Mesenchymal stem cell (in vitro differentiated cells and primary cell): Measurements from ENCODE around the gene TTLL1.
"Not testable (repeated sequence)": the region's sequence is repeated elsewhere in the genome, so short reads cannot be mapped to it uniquely, and the experiment has no call there.

Source experiments
- DNase-seq: peaks from one replicate; pipeline ENCODE4 v3.0.0-alpha.2; 2013
- H2AFZ ChIP-seq: one replicate; pipeline ENCODE4 v1.6.1; 2013; ENCODE audit warnings: low read depth, mild to moderate bottlenecking, control low read depth, inconsistent platforms, low read length, moderate library complexity
- H2AK5ac ChIP-seq: 2 replicates; pipeline ENCODE4 v1.6.1; 2013; ENCODE audit warnings: low read length, moderate library complexity, mild to moderate bottlenecking, inconsistent platforms; ENCODE audit not compliant: severe bottlenecking
- H2BK120ac ChIP-seq: one replicate; pipeline ENCODE4 v1.6.1; 2013; ENCODE audit warnings: low read depth, mild to moderate bottlenecking, inconsistent platforms, low read length, moderate library complexity
- H2BK12ac ChIP-seq, 2 experiments: one replicate each; pipeline ENCODE4 v1.6.1; 2013; ENCODE audit warnings: inconsistent platforms in 2 of 2, low read length in 2 of 2, mild to moderate bottlenecking in 2 of 2, moderate library complexity in 2 of 2, control low read depth in 1 of 2
- H2BK15ac ChIP-seq: one replicate; pipeline ENCODE4 v1.6.1; 2013; ENCODE audit warnings: mild to moderate bottlenecking, low read depth, inconsistent platforms; ENCODE audit not compliant: poor library complexity, severe bottlenecking
- H2BK5ac ChIP-seq: 2 replicates; pipeline ENCODE4 v1.6.1; 2013; ENCODE audit warnings: low read depth, mild to moderate bottlenecking, low read length, control low read depth, inconsistent platforms; ENCODE audit not compliant: poor library complexity, severe bottlenecking
- H3K14ac ChIP-seq, 2 experiments: one replicate each; pipeline ENCODE4 v1.6.1; 2013; ENCODE audit warnings: inconsistent platforms in 2 of 2, low read length in 2 of 2, control low read depth in 1 of 2, mild to moderate bottlenecking in 1 of 2, moderate library complexity in 1 of 2
- H3K18ac ChIP-seq, 2 experiments: one replicate each; pipeline ENCODE4 v1.6.1; 2013; ENCODE audit warnings: inconsistent platforms in 2 of 2, low read length in 2 of 2, control low read depth in 1 of 2, low read depth in 1 of 2, mild to moderate bottlenecking in 1 of 2
- H3K23ac ChIP-seq, 2 experiments: one replicate each; pipeline ENCODE4 v1.6.1; 2013; ENCODE audit warnings: inconsistent platforms in 2 of 2, low read length in 2 of 2, mild to moderate bottlenecking in 2 of 2, moderate library complexity in 2 of 2, control low read depth in 1 of 2
- H3K27ac ChIP-seq: 2 replicates; pipeline ENCODE4 v1.5.1; 2013; ENCODE audit warnings: mild to moderate bottlenecking, moderate library complexity, low read length, control low read depth, inconsistent platforms; ENCODE audit not compliant: poor library complexity, severe bottlenecking
- H3K27me3 ChIP-seq, 2 experiments: 2 replicates each; pipeline versions ENCODE4 v1.6.1 to v1.7.0; 2013; ENCODE audit warnings: low read length in 2 of 2, mild to moderate bottlenecking in 2 of 2, moderate library complexity in 2 of 2, control low read depth in 1 of 2, inconsistent platforms in 1 of 2; ENCODE audit not compliant: control insufficient read depth in 1 of 2, insufficient read depth in 1 of 2
- H3K36me3 ChIP-seq, 2 experiments: 2 replicates each; pipeline versions ENCODE4 v1.6.1 to v1.7.0; 2013; ENCODE audit warnings: low read length in 2 of 2, control low read depth in 1 of 2, inconsistent platforms in 1 of 2, low read depth in 1 of 2, mild to moderate bottlenecking in 1 of 2; ENCODE audit not compliant: insufficient read depth in 2 of 2, control insufficient read depth in 1 of 2
- H3K4ac ChIP-seq, 2 experiments: one replicate each; pipeline ENCODE4 v1.6.1; 2013; ENCODE audit warnings: inconsistent platforms in 2 of 2, low read length in 2 of 2, mild to moderate bottlenecking in 2 of 2, moderate library complexity in 2 of 2, control low read depth in 1 of 2, low read depth in 1 of 2
- H3K4me1 ChIP-seq: 2 replicates; pipeline ENCODE4 v1.6.1; 2013; ENCODE audit warnings: low read depth, low read length, control low read depth; ENCODE audit not compliant: control insufficient read depth, insufficient read depth
- H3K4me2 ChIP-seq: 2 replicates; pipeline ENCODE4 v1.6.1; 2013; ENCODE audit warnings: low read length, mild to moderate bottlenecking, inconsistent platforms; ENCODE audit not compliant: poor library complexity, severe bottlenecking
- H3K4me3 ChIP-seq, 2 experiments: 2 replicates each; pipeline versions ENCODE4 v1.5.1 to v1.7.0; 2013; ENCODE audit warnings: low read length in 2 of 2, mild to moderate bottlenecking in 2 of 2, control low read depth in 1 of 2, low read depth in 1 of 2; ENCODE audit not compliant: insufficient read depth in 1 of 2
- H3K79me1 ChIP-seq: replicated peaks from 2 replicates; pipeline ENCODE4 v1.6.1; 2013; ENCODE audit warnings: mild to moderate bottlenecking, control low read depth, low read length, inconsistent platforms; ENCODE audit not compliant: poor library complexity, severe bottlenecking
- H3K9ac ChIP-seq: 2 replicates; pipeline ENCODE4 v1.7.0; 2013; ENCODE audit warnings: mild to moderate bottlenecking, low read length, moderate library complexity
- H3K9me3 ChIP-seq: 2 replicates; pipeline ENCODE4 v1.7.0; 2013; ENCODE audit warnings: mild to moderate bottlenecking, low read length; ENCODE audit not compliant: control insufficient read depth
- H4K8ac ChIP-seq: one replicate; pipeline ENCODE4 v1.6.1; 2013; ENCODE audit warnings: inconsistent platforms, mild to moderate bottlenecking, low read length, moderate library complexity
- H4K91ac ChIP-seq: one replicate; pipeline ENCODE4 v1.6.1; 2013; ENCODE audit warnings: mild to moderate bottlenecking, low read length, inconsistent platforms
- WGBS: methylation state at CpG from one replicate; pipeline ENCODE4 v1.1.7; 2013; ENCODE audit warnings: mixed read lengths; 5-methylcytosine and 5-hydroxymethylcytosine counted together

The TTLL1 gene

GRCh38 chr22:43016150-43016549, 73.0 kb downstream of the TTLL1 start:
- H2AK5ac ChIP-seq, H3K18ac ChIP-seq, H3K4me2 ChIP-seq, H3K27ac ChIP-seq, H2BK12ac ChIP-seq, H3K14ac ChIP-seq, H3K9ac ChIP-seq, DNase-seq, H3K79me1 ChIP-seq, H3K4ac ChIP-seq, H3K27me3 ChIP-seq, H3K23ac ChIP-seq, H3K36me3 ChIP-seq, H2AFZ ChIP-seq, H2BK5ac ChIP-seq, H3K4me3 ChIP-seq, H3K9me3 ChIP-seq, H2BK15ac ChIP-seq, H4K8ac ChIP-seq, H2BK120ac ChIP-seq, H4K91ac ChIP-seq: not testable (repeated sequence)
- H3K4me1 ChIP-seq, result peaks cover 21% of the 10 kb centered on the region
- 95% methylated on average over 5 of the region's 5 CpGs for WGBS

- no peak for DNase-seq
- WGBS, result 33% methylated on average over 4 of the region's 5 CpGs
- no peak overlapping the region for H2BK120ac ChIP-seq
- H3K4ac ChIP-seq, result peak overlapping the region in 1 of 2 experiments; percentile 47
- no peak overlapping the region for H2BK5ac ChIP-seq
- H2AK5ac ChIP-seq, result no peak overlapping the region
- peak overlapping the region; percentile 6 to 18 for H3K18ac ChIP-seq
- no peaks in the 10 kb centered on the region for H3K27me3 ChIP-seq
- no peak overlapping the region for H3K14ac ChIP-seq
- no peaks in the 10 kb centered on the region for H3K9me3 ChIP-seq
- no peak overlapping the region for H3K27ac ChIP-seq
- H3K4me2 ChIP-seq, result peak overlapping the region; percentile 34
- no peak overlapping the region for H4K91ac ChIP-seq
- no peak overlapping the region for H4K8ac ChIP-seq
- peak overlapping the region; percentile 42 for H2AFZ ChIP-seq
- H3K4me3 ChIP-seq, result peak overlapping the region in 1 of 2 experiments; percentile 93
- no peaks in the 10 kb centered on the region for H3K79me1 ChIP-seq
- H3K23ac ChIP-seq, result no peak overlapping the region
- H3K9ac ChIP-seq, result peak overlapping the region; percentile 89
- H2BK12ac ChIP-seq, result peak overlapping the region in 1 of 2 experiments; percentile 55
- no peaks in the 10 kb centered on the region for H3K36me3 ChIP-seq
- H3K4me1 ChIP-seq, result peaks cover 21% of the 10 kb centered on the region
- H2BK15ac ChIP-seq, result no peak overlapping the region
These were observed 73.5 kb downstream of the TTLL1 start for GRCh38 chr22:43015677-43016042.

DNA sequence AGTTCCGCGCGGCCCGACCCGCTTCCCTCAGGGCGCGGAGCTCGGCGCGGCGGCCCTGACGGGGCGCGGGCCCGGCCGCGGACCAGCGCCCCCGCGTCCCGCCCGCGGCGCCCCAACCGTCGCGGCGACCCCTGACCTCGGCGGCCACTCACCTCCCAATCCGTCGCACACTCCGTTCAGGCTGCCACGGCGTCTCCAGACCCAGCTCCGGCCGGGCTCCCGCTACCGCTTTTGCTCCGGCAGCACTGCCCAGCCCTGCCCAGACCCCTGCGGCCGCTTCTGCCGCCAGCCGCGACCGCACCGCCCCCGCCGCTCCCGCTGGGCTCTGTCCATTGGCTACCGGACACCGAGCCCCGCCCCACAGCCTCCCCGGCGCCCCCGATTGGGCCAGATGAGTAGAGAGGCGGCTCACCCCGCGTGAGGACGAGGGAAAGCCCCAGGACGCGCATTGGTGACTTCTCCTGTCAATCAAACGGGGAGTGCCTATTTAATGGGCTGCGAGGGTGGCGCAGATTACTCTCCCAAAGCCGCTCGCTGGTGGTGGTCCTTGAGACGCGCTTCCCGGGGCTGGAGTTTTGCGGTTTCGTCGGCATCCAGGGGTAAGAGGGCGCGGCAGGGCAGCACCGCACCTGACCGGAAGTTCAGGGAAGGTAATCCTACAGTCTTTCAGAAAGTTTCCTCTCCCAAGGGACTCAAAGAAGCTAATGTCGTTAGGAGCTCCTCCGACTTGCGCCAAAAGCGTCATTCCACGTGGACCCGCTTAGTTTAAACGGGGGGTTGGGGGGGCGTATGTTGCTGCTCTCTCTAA, 74.1 kb downstream of the TTLL1 start, which contains the start of gene PACSIN2:
Gene PACSIN2, minus strand, starts transcription at position 281 of the 808 bp plus-strand sequence. CDS start 103,069 bp downstream, outside the sequence.
- Histone ChIP-seq H3K79me1 (no peaks in the 10 kb centered on the region), H3K18ac (peak within 1 kb of the TSS; percentile 63 to 91), H2BK5ac (peak within 1 kb of the TSS; percentile 75), H3K4me1 (peaks cover 21% of the 10 kb centered on the region), H3K9ac (peak within 1 kb of the TSS; percentile 89), H2AK5ac (no peak within 1 kb of the TSS), H2BK12ac (peak within 1 kb of the TSS in 1 of 2 experiments; percentile 55), H3K27ac (no peak within 1 kb of the TSS), H2BK15ac (peak within 1 kb of the TSS; percentile 52), H3K4ac (peak within 1 kb of the TSS; percentile 47 to 67), H3K27me3 (no peaks in the 10 kb centered on the region), H3K4me2 (peak within 1 kb of the TSS; percentile 74), H3K14ac (peak within 1 kb of the TSS in 1 of 2 experiments; percentile 89), H2AFZ (peak within 1 kb of the TSS; percentile 43), H2BK120ac (peak within 1 kb of the TSS; percentile 71), H3K9me3 (no peaks in the 10 kb centered on the region), H3K36me3 (no peaks in the 10 kb centered on the region), H4K8ac (peak within 1 kb of the TSS; percentile 66), H3K23ac (no peak within 1 kb of the TSS), H3K4me3 (peak within 1 kb of the TSS; percentile 83 to 93), H4K91ac (peak within 1 kb of the TSS; percentile 71)
- DNase-seq, result peak; percentile 99
- WGBS, result under 1% methylated on average over 70 of the region's 85 CpGs

GRCh38 chr22:43014316-43014868, 74.8 kb downstream of the TTLL1 start:
- Histone ChIP-seq H3K23ac (no peak overlapping the region), H4K8ac (peak overlapping the region; percentile 62), H3K9ac (peak overlapping the region; percentile 88), H4K91ac (no peak overlapping the region), H3K27me3 (no peaks in the 10 kb centered on the region), H3K9me3 (no peaks in the 10 kb centered on the region), H3K4me1 (peaks cover 21% of the 10 kb centered on the region), H2BK12ac (no peak overlapping the region), H3K36me3 (no peaks in the 10 kb centered on the region), H3K4ac (peak overlapping the region in 1 of 2 experiments; percentile 67), H2BK120ac (no peak overlapping the region), H3K18ac (peak overlapping the region; percentile 3 to 91), H3K4me2 (peak overlapping the region; percentile 74), H2BK5ac (no peak overlapping the region), H2BK15ac (peak overlapping the region; percentile 33), H3K4me3 (peak overlapping the region; percentile 83 to 93), H2AK5ac (no peak overlapping the region), H2AFZ (no peak overlapping the region), H3K27ac (no peak overlapping the region), H3K14ac (peak overlapping the region in 1 of 2 experiments; percentile 89), H3K79me1 (no peaks in the 10 kb centered on the region)
- DNase-seq, result peak; percentile 55
- under 1% methylated on average over 27 of the region's 39 CpGs for WGBS
